ENCODE measurements around the gene MYO1B.

Gene MYO1B

GRCh38 chr2:191411472-191411871 lies 166.3 kb downstream of the MYO1B start:
- no peak for TF ChIP-seq CTCF (IDR thresholded peaks at IDR 0.05; ENCODE audit: extremely low read depth, insufficient read depth, missing control alignments)
- no peak for DNase-seq (ENCODE audit: low spot score)
- in situ Hi-C loops (cut with MboI; ENCODE audit: low pct_unique_long_range_greater_than_20kb, low sequenced_read_pairs, unreplicated experiment): no loop called here

GRCh38 chr2:191412353-191412752 lies 167.1 kb downstream of the MYO1B start:
- no peak for DNase-seq (ENCODE audit: low spot score)
- no peak for TF ChIP-seq CTCF (IDR thresholded peaks at IDR 0.05; ENCODE audit: extremely low read depth, insufficient read depth, missing control alignments)
- in situ Hi-C loops (cut with MboI; ENCODE audit: low pct_unique_long_range_greater_than_20kb, low sequenced_read_pairs, unreplicated experiment): no loop called here

GRCh38 chr2:191415101-191415500 lies 169.9 kb downstream of the MYO1B start:
- in situ Hi-C loops (cut with MboI; ENCODE audit: low pct_unique_long_range_greater_than_20kb, low sequenced_read_pairs, unreplicated experiment): no loop called here
- no peak for DNase-seq (ENCODE audit: low spot score)
- no peak for TF ChIP-seq CTCF (IDR thresholded peaks at IDR 0.05; ENCODE audit: extremely low read depth, insufficient read depth, missing control alignments)

GRCh38 chr2:191415858-191416257 lies 170.7 kb downstream of the MYO1B start:
- in situ Hi-C loops (cut with MboI; ENCODE audit: low pct_unique_long_range_greater_than_20kb, low sequenced_read_pairs, unreplicated experiment): no loop called here
- TF ChIP-seq CTCF (IDR thresholded peaks at IDR 0.05; ENCODE audit: extremely low read depth, insufficient read depth, missing control alignments): no peak

GRCh38 chr2:191417746-191418145 lies 172.5 kb downstream of the MYO1B start:
- in situ Hi-C loops (cut with MboI; ENCODE audit: low pct_unique_long_range_greater_than_20kb, low sequenced_read_pairs, unreplicated experiment): no loop called here
- no peak for DNase-seq (ENCODE audit: low spot score)
- TF ChIP-seq CTCF (IDR thresholded peaks at IDR 0.05; ENCODE audit: extremely low read depth, insufficient read depth, missing control alignments): no peak

More at GRCh38 chr2:191415858-191416257, 170.7 kb downstream of the MYO1B start:
- no peak for DNase-seq (ENCODE audit: low spot score)

- no peak for DNase-seq (ENCODE audit: low spot score)
- TF ChIP-seq CTCF (IDR thresholded peaks at IDR 0.05; ENCODE audit: extremely low read depth, insufficient read depth, missing control alignments): no peak
- in situ Hi-C loops (cut with MboI; ENCODE audit: low pct_unique_long_range_greater_than_20kb, low sequenced_read_pairs, unreplicated experiment): no loop called here
Measured at GRCh38 chr2:191421950-191422349, 176.7 kb downstream of the MYO1B start.

GRCh38 chr2:191427031-191427430 lies 181.8 kb downstream of the MYO1B start:
- DNase-seq (ENCODE audit: low spot score): no peak
- in situ Hi-C loops (cut with MboI; ENCODE audit: low pct_unique_long_range_greater_than_20kb, low sequenced_read_pairs, unreplicated experiment): no loop called here
- no peak for TF ChIP-seq CTCF (IDR thresholded peaks at IDR 0.05; ENCODE audit: extremely low read depth, insufficient read depth, missing control alignments)
